Ovary (tissue), 3 donors: ENCODE measurements around the gene PRND.

Source experiments
- CTCF ChIP-seq, 3 donors: fragments of 450-650 bp in 2 of 3; fragments of 200-600 bp in 1 of 3; IDR thresholded peaks; one replicate each; pipeline versions ENCODE4 v1.5.1 to v1.8.0; 2016 to 2022; ENCODE audit warnings: antibody characterized with exemption in 3 of 3, mild to moderate bottlenecking in 1 of 3
- EP300 ChIP-seq: sonication (generic); formaldehyde crosslinking; IDR thresholded peaks from one replicate; pipeline ENCODE4 v1.6.1; 2017; ENCODE audit warnings: antibody characterized with exemption
- POLR2A ChIP-seq: fragments of 450-650 bp; IDR thresholded peaks from one replicate; pipeline ENCODE4 v1.6.1; 2017; ENCODE audit warnings: antibody characterized with exemption, mild to moderate bottlenecking, moderate library complexity
- donor health status: DM: no; HTN: no; CAD: no.

DNA sequence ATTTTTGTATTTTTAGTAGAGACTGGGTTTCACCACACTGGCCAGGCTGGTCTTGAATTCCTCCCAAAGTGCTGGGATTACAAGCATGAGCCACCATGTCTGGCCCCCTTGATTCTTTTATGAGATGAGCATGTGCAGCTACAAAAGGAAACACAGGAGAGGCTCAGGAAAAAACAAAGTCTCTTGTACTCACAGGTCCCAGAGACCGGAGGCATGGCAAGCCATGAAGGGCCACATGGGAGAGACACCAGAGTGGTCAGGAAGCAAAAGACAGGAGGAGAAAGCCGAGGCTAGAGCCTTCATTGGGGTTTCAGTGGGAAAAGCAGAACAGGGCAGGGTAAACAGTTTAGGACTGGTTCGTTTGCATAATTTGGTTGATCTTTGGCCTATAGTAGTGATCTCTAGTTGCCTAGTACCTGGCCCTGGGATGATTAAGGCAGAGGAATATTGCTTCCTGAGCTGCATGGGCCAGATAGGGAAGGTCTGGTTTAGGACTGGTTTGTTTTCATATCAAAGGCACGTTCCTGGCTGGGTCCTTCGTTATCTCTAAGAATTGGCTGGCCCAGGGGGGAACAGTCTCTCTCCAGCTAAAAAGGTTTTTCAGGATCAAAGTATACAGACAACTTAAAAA is 48.2 kb upstream of the PRND start:
- TF ChIP-seq CTCF (IDR thresholded peaks at IDR 0.05) = no peak
- TF ChIP-seq POLR2A = no peak
- TF ChIP-seq EP300 = no peak
